Hepatocyte (in vitro differentiated cells): Measurements from ENCODE around the gene PHKG2. TPM values are rescaled to one million over a fixed set of nuclear protein-coding genes. Genes with fewer than 3 reads are reported as not detected.

ENCODE experiments used
- DNase-seq: peaks from one replicate; pipeline ENCODE4 v3.0.0-alpha.2; 2016; ENCODE audit warnings: low spot score
- H2AFZ ChIP-seq: fragments of 200-600 bp; sonication (generic); 2 replicates; pipeline ENCODE4 v1.6.0; 2016; ENCODE audit warnings: antibody characterized with exemption, mild to moderate bottlenecking
- H3K27ac ChIP-seq: fragments of 200-600 bp; sonication (generic); 2 replicates; pipeline ENCODE4 v1.5.1; 2016; ENCODE audit warnings: mild to moderate bottlenecking
- H3K27me3 ChIP-seq: fragments of 200-600 bp; sonication (generic); 2 replicates; pipeline ENCODE4 v1.6.1; 2016
- H3K36me3 ChIP-seq: fragments of 200-600 bp; sonication (generic); replicated peaks from 2 replicates; pipeline ENCODE4 v1.5.1; 2016; ENCODE audit warnings: low read depth; ENCODE audit not compliant: insufficient read depth
- H3K4me1 ChIP-seq: fragments of 200-600 bp; sonication (generic); 2 replicates; pipeline ENCODE4 v1.5.1; 2016; ENCODE audit warnings: mild to moderate bottlenecking, moderate library complexity; ENCODE audit not compliant: insufficient read depth
- H3K4me2 ChIP-seq: fragments of 200-600 bp; sonication (generic); 2 replicates; pipeline ENCODE4 v1.6.0; 2016
- H3K4me3 ChIP-seq: fragments of 200-600 bp; sonication (generic); 2 replicates; pipeline ENCODE4 v1.5.1; 2016; ENCODE audit warnings: mild to moderate bottlenecking
- H3K79me2 ChIP-seq: fragments of 200-600 bp; sonication (generic); 2 replicates; pipeline ENCODE4 v1.6.0; 2017; ENCODE audit warnings: mild to moderate bottlenecking
- H3K9me2 ChIP-seq: fragments of 200-600 bp; sonication (generic); replicated peaks from 2 replicates; pipeline ENCODE4 v1.6.0; 2017; ENCODE audit warnings: mild to moderate bottlenecking; ENCODE audit not compliant: insufficient read depth
- H3K9me3 ChIP-seq: fragments of 200-600 bp; sonication (generic); 2 replicates; pipeline ENCODE4 v1.5.1; 2016; ENCODE audit warnings: low read depth, mild to moderate bottlenecking
- H4K20me1 ChIP-seq: fragments of 200-600 bp; sonication (generic); 2 replicates; pipeline ENCODE4 v1.6.0; 2016; ENCODE audit warnings: mild to moderate bottlenecking; ENCODE audit not compliant: insufficient read depth, poor library complexity, severe bottlenecking
- EZH2 ChIP-seq: fragments of 200-600 bp; sonication (generic); IDR thresholded peaks from 2 replicates; pipeline ENCODE4 v1.6.1; 2016; ENCODE audit warnings: antibody characterized with exemption, mild to moderate bottlenecking, borderline replicate concordance
- EZH2phosphoT487 ChIP-seq: fragments of 200-600 bp; sonication (generic); IDR thresholded peaks from one replicate; pipeline ENCODE4 v1.6.1; 2018; ENCODE audit warnings: antibody characterized with exemption, mild to moderate bottlenecking, low read depth, moderate library complexity; ENCODE audit not compliant: unreplicated experiment, severe bottlenecking
- WGBS: methylation state at CpG from one replicate; pipeline ENCODE4 v1.1.6; 2016; ENCODE audit warnings: low lambda C conversion rate; ENCODE audit errors: missing lambda C conversion rate; 5-methylcytosine and 5-hydroxymethylcytosine counted together
- polyA plus RNA-seq: library from polyadenylated mRNA; unstranded; fragments of >200 nt; fragmentation: Nextera tagmentation; extraction: Ambion mirVana; gene quantifications from 2 replicates; pipeline ENCODE4 v1.2.1, GENCODE V29; 2016
- total RNA-seq: library from RNA; depleted of rRNA; stranded (reverse); fragments of >200 nt; gene quantifications from 2 replicates; pipeline ENCODE4 v1.2.3, GENCODE V29; 2014
- TF ChIP-seq, protein P1 (sequence below): fragments of 200-600 bp; sonication (generic); IDR thresholded peaks from 2 replicates; pipeline ENCODE4 v1.5.1; 2016; ENCODE audit warnings: antibody characterized with exemption, mild to moderate bottlenecking; ENCODE audit not compliant: poor library complexity

The PHKG2 gene
- total and polyA plus RNA-seq, 2 experiments from 2014 or later = 28.0 to 39.5 TPM

DNA sequence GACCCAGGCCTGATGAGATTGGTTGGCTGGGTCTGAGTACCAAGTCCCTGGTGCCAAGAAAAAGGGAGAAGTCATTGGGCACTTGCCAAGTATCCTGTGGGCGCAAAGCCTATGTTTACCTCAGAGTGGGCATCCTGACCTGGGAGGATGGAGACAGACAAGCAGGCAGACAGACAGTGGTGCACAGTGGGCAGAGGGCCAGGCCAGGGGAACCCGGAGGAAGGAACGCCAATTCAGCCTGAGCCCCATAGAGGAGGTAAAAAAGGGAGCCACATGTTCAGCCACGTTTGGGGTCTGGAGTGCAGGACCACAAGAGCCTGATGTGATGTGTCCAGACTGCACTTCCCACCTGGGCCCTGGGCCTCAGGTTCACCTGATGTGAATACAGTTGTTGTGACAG is 5.4 kb downstream of the PHKG2 start:
- Histone ChIP-seq H3K9me3 (no peaks in the 10 kb centered on the region), H3K4me2 (no peak overlapping the region), H2AFZ (no peak overlapping the region), H4K20me1 (no peaks in the 10 kb centered on the region), H3K4me3 (no peak overlapping the region), H3K27me3 (no peaks in the 10 kb centered on the region), H3K36me3 (no peaks in the 10 kb centered on the region), H3K4me1 (no peaks in the 10 kb centered on the region), H3K27ac (no peak overlapping the region), H3K79me2 (peaks cover 16% of the 10 kb centered on the region), H3K9me2 (no peaks in the 10 kb centered on the region)
- WGBS = 97% methylated on average over 4 of the region's 4 CpGs
- TF ChIP-seq, protein P1, sequence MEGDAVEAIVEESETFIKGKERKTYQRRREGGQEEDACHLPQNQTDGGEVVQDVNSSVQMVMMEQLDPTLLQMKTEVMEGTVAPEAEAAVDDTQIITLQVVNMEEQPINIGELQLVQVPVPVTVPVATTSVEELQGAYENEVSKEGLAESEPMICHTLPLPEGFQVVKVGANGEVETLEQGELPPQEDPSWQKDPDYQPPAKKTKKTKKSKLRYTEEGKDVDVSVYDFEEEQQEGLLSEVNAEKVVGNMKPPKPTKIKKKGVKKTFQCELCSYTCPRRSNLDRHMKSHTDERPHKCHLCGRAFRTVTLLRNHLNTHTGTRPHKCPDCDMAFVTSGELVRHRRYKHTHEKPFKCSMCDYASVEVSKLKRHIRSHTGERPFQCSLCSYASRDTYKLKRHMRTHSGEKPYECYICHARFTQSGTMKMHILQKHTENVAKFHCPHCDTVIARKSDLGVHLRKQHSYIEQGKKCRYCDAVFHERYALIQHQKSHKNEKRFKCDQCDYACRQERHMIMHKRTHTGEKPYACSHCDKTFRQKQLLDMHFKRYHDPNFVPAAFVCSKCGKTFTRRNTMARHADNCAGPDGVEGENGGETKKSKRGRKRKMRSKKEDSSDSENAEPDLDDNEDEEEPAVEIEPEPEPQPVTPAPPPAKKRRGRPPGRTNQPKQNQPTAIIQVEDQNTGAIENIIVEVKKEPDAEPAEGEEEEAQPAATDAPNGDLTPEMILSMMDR = no peak
- TF ChIP-seq EZH2 (no peak), EZH2phosphoT487 (no peak)
- DNase-seq = no peak

DNA sequence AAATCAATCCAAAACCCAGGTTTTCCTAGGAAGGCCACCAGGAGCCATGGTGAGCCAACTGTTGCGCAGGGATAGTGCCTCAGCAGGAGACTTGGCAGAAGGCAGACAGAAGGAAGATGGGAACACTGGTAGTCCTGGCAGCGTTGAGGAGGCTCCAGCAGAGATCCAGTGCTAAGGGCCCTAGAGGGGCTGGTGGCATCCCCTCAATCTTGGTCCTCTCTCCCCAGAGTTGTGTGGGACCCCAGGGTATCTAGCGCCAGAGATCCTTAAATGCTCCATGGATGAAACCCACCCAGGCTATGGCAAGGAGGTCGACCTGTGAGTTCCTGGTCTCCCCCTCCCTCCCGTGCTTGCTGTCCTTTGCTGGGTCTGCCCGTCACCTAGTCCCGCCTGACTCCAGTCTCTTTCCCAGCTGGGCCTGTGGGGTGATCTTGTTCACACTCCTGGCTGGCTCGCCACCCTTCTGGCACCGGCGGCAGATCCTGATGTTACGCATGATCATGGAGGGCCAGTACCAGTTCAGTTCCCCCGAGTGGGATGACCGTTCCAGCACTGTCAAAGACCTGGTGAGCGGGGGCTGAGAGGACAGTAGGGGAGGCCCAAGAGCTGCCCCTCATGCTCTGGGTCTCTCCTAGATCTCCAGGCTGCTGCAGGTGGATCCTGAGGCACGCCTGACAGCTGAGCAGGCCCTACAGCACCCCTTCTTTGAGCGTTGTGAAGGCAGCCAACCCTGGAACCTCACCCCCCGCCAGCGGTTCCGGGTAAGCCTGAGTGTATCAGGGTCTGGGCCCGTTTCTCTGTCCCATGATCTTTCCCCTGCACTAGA is 7.9 kb downstream of the PHKG2 start:
- no peak overlapping the region for H3K27ac ChIP-seq
- no peaks in the 10 kb centered on the region for H3K36me3 ChIP-seq
- H2AFZ ChIP-seq = no peak overlapping the region
- no peaks in the 10 kb centered on the region for H3K9me3 ChIP-seq
- H3K4me3 ChIP-seq = no peak overlapping the region
- TF ChIP-seq EZH2phosphoT487 (no peak), EZH2 (no peak)
- TF ChIP-seq, protein P1 = no peak
- no peaks in the 10 kb centered on the region for H4K20me1 ChIP-seq
- 96% methylated on average over 20 of the region's 20 CpGs for WGBS
- H3K9me2 ChIP-seq = no peaks in the 10 kb centered on the region
- H3K4me1 ChIP-seq = peaks cover 5% of the 10 kb centered on the region
- DNase-seq = no peak
- H3K27me3 ChIP-seq = no peaks in the 10 kb centered on the region
- H3K79me2 ChIP-seq = no peaks in the 10 kb centered on the region
- H3K4me2 ChIP-seq = no peak overlapping the region

DNA sequence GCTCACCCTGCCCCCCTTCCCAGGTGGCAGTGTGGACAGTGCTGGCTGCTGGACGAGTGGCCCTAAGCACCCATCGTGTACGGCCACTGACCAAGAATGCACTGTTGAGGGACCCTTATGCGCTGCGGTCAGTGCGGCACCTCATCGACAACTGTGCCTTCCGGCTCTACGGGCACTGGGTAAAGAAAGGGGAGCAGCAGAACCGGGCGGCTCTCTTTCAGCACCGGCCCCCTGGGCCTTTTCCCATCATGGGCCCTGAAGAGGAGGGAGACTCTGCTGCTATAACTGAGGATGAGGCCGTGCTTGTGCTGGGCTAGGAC is 8.5 kb downstream of the PHKG2 start:
- H3K4me3 ChIP-seq = no peak overlapping the region
- no peak for TF ChIP-seq EZH2
- no peak for TF ChIP-seq EZH2phosphoT487
- TF ChIP-seq, protein P1 = no peak
- peaks cover 6% of the 10 kb centered on the region for H3K4me1 ChIP-seq
- no peak for DNase-seq
- no peaks in the 10 kb centered on the region for H3K9me2 ChIP-seq
- H2AFZ ChIP-seq = no peak overlapping the region
- no peaks in the 10 kb centered on the region for H3K27me3 ChIP-seq
- no peak overlapping the region for H3K27ac ChIP-seq
- 99% methylated on average over 13 of the region's 13 CpGs for WGBS
- H3K36me3 ChIP-seq = no peaks in the 10 kb centered on the region
- no peaks in the 10 kb centered on the region for H3K79me2 ChIP-seq
- H3K4me2 ChIP-seq = no peak overlapping the region
- H3K9me3 ChIP-seq = no peaks in the 10 kb centered on the region
- H4K20me1 ChIP-seq = no peaks in the 10 kb centered on the region
